Panc1 (cell line): Measurements from ENCODE around the gene IL12RB2. TPM values are rescaled to one million over a fixed set of nuclear protein-coding genes. Genes with fewer than 3 reads are reported as not detected.
A peak's percentile ranks its signal among the peaks of the same experiment; 100 is the strongest.

Experiments used
- ATAC-seq: fragments of 200-7000 bp; cut with Tn5 transposase; 2 replicates; pipeline ENCODE4 v1.9.1; 2020; ENCODE audit warnings: mild to moderate bottlenecking, moderate library complexity
- BruUV-seq: library from RNA; stranded (reverse); fragments of 400-500 nt; replicated peaks from 2 replicates; lab custom pipeline; 2021; lab: Mats Ljungman, UMichigan
- CTCF ChIA-PET: fragments of 300-600 bp; sonication (Branson Sonifier 250); formaldehyde crosslinking; loops from one replicate; lab custom pipeline; 2022; ENCODE audit warnings: antibody characterized with exemption; lab: Charles Lee
- POLR2A ChIA-PET: fragments of 300-600 bp; sonication (Branson Sonifier 250); formaldehyde crosslinking; loops from one replicate; lab custom pipeline; 2022; ENCODE audit warnings: antibody characterized with exemption; lab: Charles Lee
- DNase-seq: peaks from one replicate; pipeline ENCODE4 v3.0.0-alpha.2; 2010; ENCODE audit warnings: low read depth, low spot score
- H3K27ac ChIP-seq: 2 replicates; pipeline ENCODE4 v1.5.1; 2011; ENCODE audit warnings: mild to moderate bottlenecking, low read length, inconsistent platforms
- H3K27me3 ChIP-seq: fragments of 200-500 bp; sonication (Bioruptor generic); 2 replicates; pipeline ENCODE4 v1.6.0; 2014; ENCODE audit warnings: low read length, inconsistent platforms; ENCODE audit not compliant: control insufficient read depth, insufficient read depth
- H3K36me3 ChIP-seq: fragments of 200-500 bp; sonication (Bioruptor generic); 2 replicates; pipeline ENCODE4 v1.5.1; 2014; ENCODE audit warnings: inconsistent platforms, mild to moderate bottlenecking, low read length, moderate library complexity; ENCODE audit not compliant: control insufficient read depth, insufficient read depth
- H3K4me1 ChIP-seq: 2 replicates; pipeline ENCODE4 v1.5.1; 2011; ENCODE audit warnings: inconsistent platforms, mild to moderate bottlenecking, low read length, moderate library complexity; ENCODE audit not compliant: control insufficient read depth, insufficient read depth
- H3K4me3 ChIP-seq, 2 experiments: 2 replicates each; pipeline ENCODE4 v1.5.1; 2011 to 2012; ENCODE audit warnings: low read depth in 2 of 2, low read length in 2 of 2, mild to moderate bottlenecking in 2 of 2, inconsistent platforms in 1 of 2, moderate library complexity in 1 of 2
- H3K9me3 ChIP-seq: fragments of 200-500 bp; sonication (Bioruptor generic); 2 replicates; pipeline ENCODE4 v1.5.1; 2014; ENCODE audit warnings: low read depth, mild to moderate bottlenecking, inconsistent platforms, low read length, moderate library complexity; ENCODE audit not compliant: control insufficient read depth, insufficient read depth
- CTCF ChIP-seq: fragments of 450-650 bp; IDR thresholded peaks from 2 replicates; pipeline ENCODE4 v1.5.1; 2017; ENCODE audit warnings: mild to moderate bottlenecking
- POLR2AphosphoS5 ChIP-seq: IDR thresholded peaks from 2 replicates; pipeline ENCODE4 v1.6.1; 2012; ENCODE audit warnings: mild to moderate bottlenecking, low read depth, low read length, moderate library complexity
- REST ChIP-seq, 2 experiments: IDR thresholded peaks; 2 replicates each; pipeline ENCODE4 v1.6.1; 2011 to 2012; ENCODE audit warnings: low read depth in 2 of 2, control low read depth in 1 of 2, low read length in 1 of 2, mild to moderate bottlenecking in 1 of 2, moderate library complexity in 1 of 2; ENCODE audit not compliant: insufficient read depth in 1 of 2
- SIN3A ChIP-seq: IDR thresholded peaks from 2 replicates; pipeline ENCODE4 v1.6.1; 2012; ENCODE audit warnings: low read depth, mild to moderate bottlenecking, low read length, moderate library complexity, borderline replicate concordance; ENCODE audit not compliant: insufficient read depth
- TCF7L2 ChIP-seq: IDR thresholded peaks from 2 replicates; pipeline ENCODE4 v1.6.1; 2011; ENCODE audit warnings: mild to moderate bottlenecking, low read depth, low read length, inconsistent platforms
- in situ Hi-C: cut with HindIII; loops from 2 replicates; pipeline ENCODE4 v1.10.0; 2016; ENCODE audit warnings: low sequenced_read_pairs, low pct_unique_long_range_greater_than_20kb
- intact Hi-C: fragments of 100-400 bp; cut with micrococcal nuclease; formaldehyde crosslinking; loops from one replicate; pipeline ENCODE4 v1.10.0; 2022; ENCODE audit not compliant: unreplicated experiment
- total RNA-seq: library from RNA; stranded (reverse); gene quantifications from one replicate; pipeline ENCODE4 v1.2.1, GENCODE V29; 2021; ENCODE audit not compliant: unreplicated experiment

IL12RB2 gene
- total RNA-seq, 1 experiment from 2014 or later: 0.26 TPM

DNA sequence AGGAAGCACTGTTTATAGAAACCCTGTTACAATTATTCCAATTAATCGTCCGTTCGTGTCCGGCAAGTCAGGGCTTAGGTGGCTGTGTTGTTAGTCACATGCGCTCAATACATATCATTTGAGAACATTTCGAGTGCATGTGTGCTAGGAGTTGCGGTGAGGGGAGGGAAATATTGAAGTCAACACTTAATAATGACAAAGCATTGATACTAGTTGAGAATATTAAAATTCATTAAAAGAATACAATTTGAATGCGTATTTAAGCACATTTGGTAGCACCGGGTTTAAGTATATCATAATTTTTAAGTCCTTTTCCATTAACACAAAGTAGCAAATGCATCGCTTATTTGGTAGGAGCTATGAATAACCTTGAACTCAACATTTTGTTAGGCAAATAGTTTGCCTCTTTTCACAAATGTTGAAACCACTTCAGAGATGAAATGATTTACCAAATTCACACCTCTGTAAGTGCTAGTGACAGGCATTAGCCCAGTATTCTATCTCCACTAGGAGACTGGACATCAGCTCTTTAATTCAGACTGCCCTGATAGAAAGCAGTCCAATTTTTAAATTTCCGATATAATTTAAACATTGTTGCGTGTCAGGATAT lies 123.6 kb downstream of the IL12RB2 start:
- H3K4me3 ChIP-seq: peak overlapping the region; percentile 73 to 87
- ChIA-PET CTCF (no interaction called here), POLR2A (interaction anchor here (0.6 kb wide), 1 partner anchor 12 kb away, joined by 6 read pairs; no protein-coding TSS in a partner anchor)
- in situ Hi-C loops: no loop called here
- no peaks in the 10 kb centered on the region for H3K27me3 ChIP-seq
- ATAC-seq (no peak), DNase-seq (no peak)
- no peak for TF ChIP-seq TCF7L2
- no peak for TF ChIP-seq POLR2AphosphoS5
- no peak for TF ChIP-seq SIN3A
- no peak for TF ChIP-seq CTCF
- H3K4me1 ChIP-seq: peaks cover 21% of the 10 kb centered on the region
- H3K9me3 ChIP-seq: no peaks in the 10 kb centered on the region
- H3K27ac ChIP-seq: peak overlapping the region; percentile 94
- peaks cover 24% of the 10 kb centered on the region for H3K36me3 ChIP-seq
- intact Hi-C loops: loop anchor here (5.0 kb wide), 1 partner anchor 71 kb away; no protein-coding TSS in a partner anchor
- TSS peak; percentile 91 for BruUV-seq

DNA sequence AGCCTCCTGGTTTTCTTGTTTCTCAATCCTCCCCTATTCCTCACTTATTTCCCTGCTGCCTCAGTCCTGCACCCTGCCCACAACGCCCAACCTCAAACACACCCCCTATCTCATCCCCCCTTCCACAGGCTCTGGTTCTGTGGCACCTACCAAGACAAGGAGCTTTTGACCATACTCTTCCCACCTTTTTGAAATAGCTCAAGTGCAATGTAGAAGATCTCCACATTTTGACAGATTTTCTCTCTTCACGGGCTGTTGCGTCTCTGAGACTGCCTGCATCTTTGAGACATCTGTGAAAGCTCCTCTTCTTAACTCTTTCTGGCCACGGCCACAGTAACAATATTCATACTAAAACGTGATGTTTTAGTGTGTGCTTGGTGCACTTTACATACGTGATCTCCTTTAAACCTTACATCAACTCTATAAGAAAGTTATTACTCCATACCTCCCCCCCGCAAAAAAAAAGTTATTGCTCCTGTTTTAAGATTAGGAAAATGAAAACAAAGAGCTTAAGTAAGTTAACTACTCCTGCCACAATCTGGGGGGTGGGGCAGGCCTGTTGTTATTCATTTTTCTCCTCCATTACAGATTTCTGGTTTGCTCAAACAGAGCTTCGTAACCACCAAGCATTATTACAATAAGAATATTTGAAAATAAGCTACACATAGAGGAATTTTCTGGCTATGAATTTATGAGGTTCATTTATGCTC lies 124.4 kb downstream of the IL12RB2 start:
- Histone ChIP-seq H3K36me3 (peaks cover 21% of the 10 kb centered on the region), H3K9me3 (no peaks in the 10 kb centered on the region), H3K27ac (peak overlapping the region; percentile 94), H3K4me1 (peaks cover 13% of the 10 kb centered on the region; the same call in 1 of the 2 replicates), H3K27me3 (no peaks in the 10 kb centered on the region), H3K4me3 (peak overlapping the region; percentile 73 to 87)
- ATAC-seq: no peak
- in situ Hi-C loops (no loop called here), intact Hi-C loops (loop anchor here (5.0 kb wide), 1 partner anchor 70 kb away; no protein-coding TSS in a partner anchor)
- BruUV-seq: no TSS peak
- TF ChIP-seq POLR2AphosphoS5 (no peak), SIN3A (no peak), REST (IDR thresholded peaks at IDR 0.05; ENCODE audit: insufficient read depth in 1 of 2, low read depth in 2 of 2, low read length in 1 of 2) (no peak), CTCF (no peak), TCF7L2 (no peak)
- no peak for DNase-seq
- POLR2A ChIA-PET: interaction anchor here (1.0 kb wide), 1 partner anchor 13 kb away, joined by 3 read pairs; no protein-coding TSS in a partner anchor
- CTCF ChIA-PET: no interaction called here
